ENCODE data around the gene CCL1. TPM values are rescaled to one million over a fixed set of nuclear protein-coding genes. Genes with fewer than 3 reads are reported as not detected.
A peak's percentile ranks its signal among the peaks of the same experiment; 100 is the strongest.
"Not testable (repeated sequence)": the region's sequence is repeated elsewhere in the genome, so short reads cannot be mapped to it uniquely, and the experiment has no call there.

CCL1 gene
- total RNA-seq, 8 experiments from 2014 or later, result not detected

GRCh38 chr17:34341916-34342315, 21.1 kb downstream of the CCL1 start:
- H3K27ac ChIP-seq, result no peak overlapping the region
- 35 to 95% (median 68%) methylated on average over 1 to 2 of the region's 2 CpGs; no CpG with 5 or more reads in 2 of the 10 experiments for WGBS, 10 experiments
- no peak for ATAC-seq (replicated peaks in 6 of 8)
- no peak overlapping the region for H3K4me3 ChIP-seq
- in situ Hi-C loops (cut with MboI; ENCODE audit: low pct_unique_long_range_greater_than_20kb in 2 of 9, low sequenced_read_pairs in 9 of 9, unreplicated experiment in 9 of 9), result no loop called here
- peaks cover 0 to under 1% of the 10 kb centered on the region in 2 donors for H3K4me1 ChIP-seq (replicated peaks in 1 of 2)

- in situ Hi-C loops (cut with MboI; ENCODE audit: low pct_unique_long_range_greater_than_20kb in 2 of 9, low sequenced_read_pairs in 9 of 9, unreplicated experiment in 9 of 9), result no loop called here
- ATAC-seq (replicated peaks in 6 of 8), result peak in 2 of 8 experiments; percentile 67 to 73
- 30 to 96% (median 70%) methylated on average over 1 to 3 of the region's 3 CpGs for WGBS, 10 experiments
- no peak overlapping the region for H3K27ac ChIP-seq
- no peaks in the 10 kb centered on the region for H3K4me1 ChIP-seq (replicated peaks in 1 of 2)
- H3K4me3 ChIP-seq, result no peak overlapping the region
Measured at GRCh38 chr17:34339138-34339770, 23.8 kb downstream of the CCL1 start.

DNA sequence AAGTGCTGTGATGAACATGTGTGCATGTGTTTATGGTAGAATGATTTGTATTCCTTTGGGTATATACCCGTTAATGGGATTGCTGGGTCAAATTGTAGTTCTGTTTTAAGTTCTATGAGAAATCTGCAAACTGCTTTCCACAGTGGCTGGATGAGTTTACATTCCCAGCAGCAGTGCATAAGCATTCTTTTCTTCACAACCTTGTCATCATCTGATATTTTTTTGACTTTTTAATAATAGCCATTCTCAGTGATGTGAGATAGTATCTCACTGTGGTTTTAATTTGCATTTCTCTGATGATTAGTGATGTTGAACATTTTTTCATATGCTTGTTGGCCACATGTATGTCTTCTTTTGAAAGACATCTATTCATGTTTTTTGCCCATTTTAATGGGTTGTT, 25.3 kb downstream of the CCL1 start:
- Histone ChIP-seq H3K27ac (no peak overlapping the region), H3K4me1 (replicated peaks in 1 of 2) (no peaks in the 10 kb centered on the region), H3K4me3 (no peak overlapping the region)
- WGBS, 10 experiments, result 0 to 89% (median 42%) methylated on average over 1 of the region's 1 CpG; no CpG with 5 or more reads in 6 of the 10 experiments
- peak in 2 of 8 experiments; percentile 67 to 92 for ATAC-seq (replicated peaks in 6 of 8)
- in situ Hi-C loops (cut with MboI; ENCODE audit: low pct_unique_long_range_greater_than_20kb in 2 of 9, low sequenced_read_pairs in 9 of 9, unreplicated experiment in 9 of 9), result no loop called here

DNA sequence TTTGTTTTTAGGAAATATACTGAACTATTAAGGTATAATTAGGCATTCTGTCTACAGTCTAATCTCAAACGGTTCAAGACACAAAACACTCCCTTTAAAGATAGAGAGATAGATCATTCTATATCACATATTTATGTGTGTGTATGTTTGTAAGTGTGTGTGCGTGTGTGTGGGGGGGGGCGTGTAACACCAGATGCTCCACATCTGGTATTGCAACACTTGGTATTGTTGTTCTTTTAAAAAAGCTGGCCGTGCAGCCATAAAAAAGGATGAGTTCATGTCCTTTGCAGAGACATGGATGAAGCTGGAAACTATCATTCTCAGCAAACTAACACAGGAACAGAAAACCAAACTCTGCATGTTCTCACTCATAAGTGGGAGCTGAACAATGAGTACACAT, 35.5 kb downstream of the CCL1 start:
- in situ Hi-C loops (cut with MboI; ENCODE audit: low pct_unique_long_range_greater_than_20kb in 2 of 9, low sequenced_read_pairs in 9 of 9, unreplicated experiment in 9 of 9); H3K4me3 ChIP-seq; H3K27ac ChIP-seq; H3K4me1 ChIP-seq (replicated peaks in 1 of 2): not testable (repeated sequence)
- peak in 2 of 8 experiments; percentile 41 to 63 for ATAC-seq (replicated peaks in 6 of 8)
- WGBS, 10 experiments, result 0 to 83% (median 60%) methylated on average over 1 to 4 of the region's 4 CpGs; no CpG with 5 or more reads in 2 of the 10 experiments

DNA sequence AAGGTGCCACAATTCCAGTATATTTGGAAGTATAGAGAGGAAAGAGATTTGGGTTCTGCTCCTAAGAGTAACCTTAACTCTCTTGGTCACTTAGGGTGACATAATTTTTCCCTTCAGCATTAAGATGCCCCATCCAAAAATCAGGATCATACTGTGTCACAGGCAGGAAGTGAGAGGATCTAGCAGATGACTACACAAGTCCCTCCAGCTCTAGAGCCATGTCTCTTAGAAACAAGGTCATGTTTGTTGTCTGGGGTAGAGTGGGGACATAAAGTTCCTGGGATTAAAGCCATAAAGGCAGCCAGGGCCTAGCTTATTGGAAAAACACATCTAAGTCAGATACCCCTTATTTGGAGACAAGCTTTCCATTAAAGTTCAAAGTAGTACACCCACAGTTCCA, 41.1 kb downstream of the CCL1 start:
- H3K4me1 ChIP-seq (replicated peaks in 1 of 2), result no peaks in the 10 kb centered on the region
- no peak overlapping the region for H3K27ac ChIP-seq
- ATAC-seq (replicated peaks in 6 of 8), result no peak
- in situ Hi-C loops (cut with MboI; ENCODE audit: low pct_unique_long_range_greater_than_20kb in 2 of 9, low sequenced_read_pairs in 9 of 9, unreplicated experiment in 9 of 9), result no loop called here
- no peak overlapping the region for H3K4me3 ChIP-seq

GRCh38 chr17:34319039-34319483, 44.0 kb downstream of the CCL1 start, which contains the start of gene CCL8:
TSS of gene CCL8 (plus strand) at chr17:34319435. CDS start at chr17:34319502, 67 bp downstream.
- H3K4me3 ChIP-seq, result no peak within 1 kb of the TSS
- in situ Hi-C loops (cut with MboI; ENCODE audit: low pct_unique_long_range_greater_than_20kb in 2 of 9, low sequenced_read_pairs in 9 of 9, unreplicated experiment in 9 of 9), result loop anchor here in 1 of 9 experiments (10.0 kb wide), 1 partner anchor 54 kb away; no protein-coding TSS in a partner anchor
- WGBS, 10 experiments, result 0 to 89% (median 67%) methylated on average over 1 to 2 of the region's 2 CpGs; no CpG with 5 or more reads in 3 of the 10 experiments

DNA sequence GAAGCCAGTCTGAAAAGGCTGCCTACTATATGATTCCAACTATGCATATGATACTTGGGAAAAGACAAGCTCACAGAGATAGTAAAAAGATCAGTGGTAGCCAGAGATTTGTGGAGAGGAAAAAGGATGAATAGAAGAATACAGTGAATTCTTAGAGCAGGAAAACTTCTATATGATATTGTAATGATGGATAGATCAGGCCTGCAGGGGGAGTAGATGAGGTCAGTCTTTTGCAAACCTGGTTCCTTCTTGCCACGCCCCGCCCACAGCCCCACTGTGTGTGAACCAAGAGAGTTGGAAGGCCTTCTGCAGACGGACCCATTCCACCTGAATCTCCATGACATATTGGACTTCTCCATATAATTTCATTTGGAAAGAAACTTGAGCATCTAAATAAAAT, 44.6 kb downstream of the CCL1 start:
- 40 to 90% (median 67%) methylated on average over 1 to 3 of the region's 3 CpGs; no CpG with 5 or more reads in 2 of the 10 experiments for WGBS, 10 experiments
- no peak overlapping the region for H3K4me3 ChIP-seq
- no peak overlapping the region for H3K27ac ChIP-seq
- H3K4me1 ChIP-seq (replicated peaks in 1 of 2), result no peaks in the 10 kb centered on the region
- in situ Hi-C loops (cut with MboI; ENCODE audit: low pct_unique_long_range_greater_than_20kb in 2 of 9, low sequenced_read_pairs in 9 of 9, unreplicated experiment in 9 of 9), result loop anchor here in 1 of 9 experiments (10.0 kb wide), 1 partner anchor 54 kb away; no protein-coding TSS in a partner anchor
- ATAC-seq (replicated peaks in 6 of 8), result peak in 3 of 8 experiments; percentile 19 to 31 (median 20)

More at GRCh38 chr17:34319039-34319483, 44.0 kb downstream of the CCL1 start, which contains the start of gene CCL8:
- peak in 2 of 8 experiments; percentile 68 to 70 for ATAC-seq (replicated peaks in 6 of 8)
- Histone ChIP-seq H3K27ac (no peak within 1 kb of the TSS), H3K4me1 (replicated peaks in 1 of 2) (no peaks in the 10 kb centered on the region)

- Histone ChIP-seq H3K4me1 (replicated peaks in 1 of 2) (no peaks in the 10 kb centered on the region), H3K4me3 (no peak overlapping the region), H3K27ac (no peak overlapping the region)
- WGBS, 10 experiments, result 0 to 100% (median 38%) methylated on average over 1 to 4 of the region's 4 CpGs; no CpG with 5 or more reads in 2 of the 10 experiments
- ATAC-seq (replicated peaks in 6 of 8), result peak in 3 of 8 experiments; percentile 46 to 61 (median 59)
- in situ Hi-C loops (cut with MboI; ENCODE audit: low pct_unique_long_range_greater_than_20kb in 2 of 9, low sequenced_read_pairs in 9 of 9, unreplicated experiment in 9 of 9), result loop anchor here in 1 of 9 experiments (10.0 kb wide), 1 partner anchor 49 kb away; no protein-coding TSS in a partner anchor
Measured at GRCh38 chr17:34314279-34314678, 48.8 kb downstream of the CCL1 start.

DNA sequence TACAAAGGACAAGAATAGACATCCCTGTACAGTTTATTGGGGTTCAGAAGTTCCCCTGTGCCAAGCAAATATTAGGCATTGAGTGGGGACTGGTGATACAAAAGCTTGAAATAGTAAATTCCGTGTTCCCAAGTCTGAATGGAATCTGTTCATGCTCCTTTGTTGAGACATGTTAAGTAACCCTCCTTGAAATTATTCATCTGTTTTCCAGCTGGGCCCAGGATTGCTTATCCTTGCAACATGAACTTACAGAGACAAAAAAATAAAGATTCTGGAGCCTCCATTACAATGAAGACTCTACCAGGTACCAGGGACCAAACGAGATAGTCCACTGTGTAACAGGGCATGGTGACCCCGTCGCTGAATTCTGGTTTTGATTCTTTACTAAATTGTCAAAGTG, 49.9 kb downstream of the CCL1 start:
- Histone ChIP-seq H3K4me1 (replicated peaks in 1 of 2) (no peaks in the 10 kb centered on the region), H3K4me3 (no peak overlapping the region), H3K27ac (no peak overlapping the region)
- 20 to 95% (median 79%) methylated on average over 1 to 4 of the region's 4 CpGs; no CpG with 5 or more reads in 1 of the 10 experiments for WGBS, 10 experiments
- in situ Hi-C loops (cut with MboI; ENCODE audit: low pct_unique_long_range_greater_than_20kb in 2 of 9, low sequenced_read_pairs in 9 of 9, unreplicated experiment in 9 of 9), result loop anchor here in 1 of 9 experiments (10.0 kb wide), 1 partner anchor 48 kb away; no protein-coding TSS in a partner anchor
- peak in 1 of 8 experiments; percentile 46 for ATAC-seq (replicated peaks in 6 of 8)

DNA sequence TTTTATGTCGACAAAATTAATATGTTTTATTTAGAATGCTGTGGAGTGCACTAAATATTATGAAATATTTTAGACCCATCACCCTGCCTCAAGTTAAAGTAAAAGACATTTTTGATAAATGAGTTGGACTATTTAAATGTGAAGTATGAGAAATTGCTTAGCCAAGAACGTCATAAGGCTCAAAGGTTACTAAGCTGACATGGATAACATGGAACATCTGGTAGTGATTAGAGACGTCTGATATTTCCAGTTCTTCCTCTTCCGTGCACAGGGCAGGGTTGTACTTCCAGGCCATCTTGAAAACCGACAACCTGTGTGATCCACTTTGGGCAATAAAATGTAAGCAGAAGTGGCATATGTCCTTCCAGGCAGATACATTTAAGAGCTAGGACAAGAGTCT, 51.0 kb downstream of the CCL1 start:
- in situ Hi-C loops (cut with MboI; ENCODE audit: low pct_unique_long_range_greater_than_20kb in 2 of 9, low sequenced_read_pairs in 9 of 9, unreplicated experiment in 9 of 9), result loop anchor here in 1 of 9 experiments (10.0 kb wide), 1 partner anchor 47 kb away; no protein-coding TSS in a partner anchor
- peak in 2 of 8 experiments; percentile 46 to 66 for ATAC-seq (replicated peaks in 6 of 8)
- no peaks in the 10 kb centered on the region for H3K4me1 ChIP-seq (replicated peaks in 1 of 2)

DNA sequence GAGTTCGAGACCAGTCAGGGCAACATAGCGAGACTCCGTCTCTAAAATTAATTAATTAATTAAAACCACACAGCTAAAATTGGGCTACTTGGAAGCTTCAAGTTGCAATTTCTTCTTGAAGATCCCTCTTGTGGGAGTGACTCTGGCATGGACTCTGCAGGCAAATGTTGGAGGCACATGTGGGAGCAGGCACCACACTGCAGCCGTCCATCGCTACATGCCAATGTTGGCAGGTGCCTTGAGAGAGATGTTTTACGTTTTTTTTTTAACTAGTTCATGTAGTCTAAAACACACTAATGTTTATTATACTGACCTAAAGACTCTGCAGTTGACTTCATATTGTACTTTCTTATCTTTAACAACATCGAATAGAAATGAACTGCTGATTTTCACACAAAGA, 51.7 kb downstream of the CCL1 start:
- in situ Hi-C loops (cut with MboI; ENCODE audit: low pct_unique_long_range_greater_than_20kb in 2 of 9, low sequenced_read_pairs in 9 of 9, unreplicated experiment in 9 of 9), result loop anchor here in 1 of 9 experiments (10.0 kb wide), 1 partner anchor 46 kb away; no protein-coding TSS in a partner anchor
- Histone ChIP-seq H3K27ac (no peak overlapping the region), H3K4me1 (replicated peaks in 1 of 2) (no peaks in the 10 kb centered on the region), H3K4me3 (no peak overlapping the region)
- 50 to 90% (median 78%) methylated on average over 2 to 7 of the region's 7 CpGs for WGBS, 10 experiments
- ATAC-seq (replicated peaks in 6 of 8), result no peak

More for the DNA sequence above, 51.0 kb downstream of the CCL1 start:
- no peak overlapping the region for H3K27ac ChIP-seq
- no peak overlapping the region for H3K4me3 ChIP-seq
- 13 to 75% (median 52%) methylated on average over 2 to 5 of the region's 5 CpGs for WGBS, 10 experiments

Measured in motor neuron (in vitro differentiated cells).